ENCODE data around the gene SLC25A48. TPM values are rescaled to one million over a fixed set of nuclear protein-coding genes. Genes with fewer than 3 reads are reported as not detected.

SLC25A48 gene
- total RNA-seq, 1 donor from 2014 or later, result not detected

- POLR2A ChIA-PET, result no interaction called here
- peaks cover under 1% of the 10 kb centered on the region for H3K27me3 Mint-ChIP-seq
- CTCF ChIA-PET, result no interaction called here
Observed at GRCh38 chr5:135822959-135823358, 11.5 kb upstream of the SLC25A48 start.

GRCh38 chr5:135823881-135824280 is 10.6 kb upstream of the SLC25A48 start:
- ATAC-seq (ENCODE audit: low read depth), result no peak
- Mint-ChIP-seq H3K27ac (no peak overlapping the region), H3K27me3 (no peaks in the 10 kb centered on the region), H3K36me3 (ENCODE audit: low read depth) (no peaks in the 10 kb centered on the region), H3K9me3 (no peaks in the 10 kb centered on the region), H3K4me3 (no peak overlapping the region), H3K4me1 (no peaks in the 10 kb centered on the region)
- ChIA-PET POLR2A (no interaction called here), CTCF (no interaction called here)
- no peak for TF ChIP-seq CTCF (IDR thresholded peaks at IDR 0.05)
- no peak for DNase-seq
- intact Hi-C loops (cut with micrococcal nuclease), result no loop called here

More at GRCh38 chr5:135822959-135823358, 11.5 kb upstream of the SLC25A48 start:
- Mint-ChIP-seq H3K4me1 (no peaks in the 10 kb centered on the region), H3K9me3 (no peaks in the 10 kb centered on the region), H3K27ac (no peak overlapping the region), H3K36me3 (ENCODE audit: low read depth) (no peaks in the 10 kb centered on the region), H3K4me3 (no peak overlapping the region)
- intact Hi-C loops (cut with micrococcal nuclease), result no loop called here
- no peak for DNase-seq
- no peak for ATAC-seq (ENCODE audit: low read depth)
- TF ChIP-seq CTCF (IDR thresholded peaks at IDR 0.05), result no peak

- POLR2A ChIA-PET, result no interaction called here
- CTCF ChIA-PET, result no interaction called here
- Mint-ChIP-seq H3K9me3 (no peaks in the 10 kb centered on the region), H3K27ac (no peak overlapping the region), H3K4me1 (no peaks in the 10 kb centered on the region), H3K4me3 (no peak overlapping the region), H3K36me3 (ENCODE audit: low read depth) (no peaks in the 10 kb centered on the region), H3K27me3 (peaks cover 3% of the 10 kb centered on the region)
- ATAC-seq (ENCODE audit: low read depth) (no peak), DNase-seq (no peak)
- no peak for TF ChIP-seq CTCF (IDR thresholded peaks at IDR 0.05)
- intact Hi-C loops (cut with micrococcal nuclease), result no loop called here
Observed at GRCh38 chr5:135824541-135825041, 9.9 kb upstream of the SLC25A48 start.

- Mint-ChIP-seq H3K36me3 (ENCODE audit: low read depth) (no peaks in the 10 kb centered on the region), H3K4me3 (no peak overlapping the region), H3K27me3 (peaks cover 8% of the 10 kb centered on the region), H3K27ac (no peak overlapping the region), H3K9me3 (no peaks in the 10 kb centered on the region), H3K4me1 (no peaks in the 10 kb centered on the region)
- no peak for ATAC-seq (ENCODE audit: low read depth)
- DNase-seq, result no peak
- intact Hi-C loops (cut with micrococcal nuclease), result no loop called here
- ChIA-PET POLR2A (no interaction called here), CTCF (no interaction called here)
- no peak for TF ChIP-seq CTCF (IDR thresholded peaks at IDR 0.05)
Observed at GRCh38 chr5:135825373-135826220, 8.9 kb upstream of the SLC25A48 start.

- DNase-seq (no peak), ATAC-seq (ENCODE audit: low read depth) (no peak)
- CTCF ChIA-PET, result no interaction called here
- Mint-ChIP-seq H3K27me3 (peaks cover 14% of the 10 kb centered on the region), H3K9me3 (no peaks in the 10 kb centered on the region), H3K4me1 (no peaks in the 10 kb centered on the region), H3K36me3 (ENCODE audit: low read depth) (no peaks in the 10 kb centered on the region), H3K4me3 (no peak overlapping the region), H3K27ac (no peak overlapping the region)
- POLR2A ChIA-PET, result no interaction called here
- intact Hi-C loops (cut with micrococcal nuclease), result no loop called here
- TF ChIP-seq CTCF (IDR thresholded peaks at IDR 0.05), result no peak
Observed at GRCh38 chr5:135826221-135826525, 8.3 kb upstream of the SLC25A48 start.
